Measurements from ENCODE around the gene VAX1.

The VAX1 gene

DNA sequence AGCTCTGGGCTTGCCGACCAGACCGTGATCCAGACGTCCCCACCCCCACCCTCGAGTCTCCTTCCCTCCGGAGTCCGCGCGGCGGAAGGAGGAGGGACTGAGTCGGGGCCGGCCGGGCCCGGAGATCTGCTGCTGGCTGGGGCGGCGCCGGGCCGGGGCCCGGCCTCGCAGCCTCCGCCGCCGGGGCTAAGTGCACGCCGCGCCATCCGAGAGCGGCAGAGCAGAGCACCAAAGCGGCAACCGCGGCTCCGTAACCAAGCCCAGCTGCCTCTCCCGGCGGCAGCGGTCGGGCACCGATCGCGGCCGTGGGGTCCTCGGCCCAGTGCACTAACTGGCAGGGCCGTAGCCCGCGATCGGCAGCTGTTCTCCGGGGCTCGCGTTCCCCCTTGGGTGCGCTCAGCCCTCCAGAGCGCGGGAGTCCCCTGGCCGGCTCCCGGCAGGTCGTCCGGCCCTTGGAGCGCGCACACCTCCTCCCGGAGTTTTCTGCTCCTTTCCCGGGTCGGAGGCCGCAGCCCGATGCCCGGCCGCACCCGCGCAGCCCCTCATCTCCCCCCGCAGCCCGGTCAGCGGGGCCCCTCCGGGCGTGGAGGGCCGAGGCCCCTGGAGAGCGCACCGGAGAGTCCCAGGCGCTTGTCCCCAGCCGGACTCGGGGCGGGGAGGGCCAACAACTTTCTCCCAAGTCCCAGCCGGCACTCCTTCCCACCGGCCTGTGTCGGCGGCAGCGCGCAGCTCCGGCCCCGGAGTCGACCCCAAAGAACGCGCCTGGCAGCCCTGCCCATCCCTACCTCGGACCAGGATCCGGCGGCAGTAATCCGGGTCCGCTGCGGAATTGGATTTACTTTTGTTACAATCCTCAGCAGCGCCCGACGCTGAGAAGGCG, 799 bp downstream of the VAX1 start (continued):
- TF ChIP-seq ZNF701 (tag by site-specific recombination; IDR thresholded peaks at IDR 0.05), result 0 out of 2 replicates have a peak, but pooled peaks have one; percentile 64
- no peak for TF ChIP-seq ZBTB21 (tag by site-specific recombination; IDR thresholded peaks at IDR 0.05)
- no peak for TF ChIP-seq ZNF311 (tag by site-specific recombination; IDR thresholded peaks at IDR 0.05; ENCODE audit: borderline replicate concordance)
- peak; percentile 62; the same call in 1 of the 2 replicates for TF ChIP-seq ZNF501 (tag by site-specific recombination; IDR thresholded peaks at IDR 0.05)
- peak; percentile 49 for TF ChIP-seq ZNF600 (tag by site-specific recombination; IDR thresholded peaks at IDR 0.05)
- TF ChIP-seq ZNF433 (tag by site-specific recombination; IDR thresholded peaks at IDR 0.05; ENCODE audit: low read depth), result no peak
- TF ChIP-seq ZIC2 (tag by site-specific recombination; IDR thresholded peaks at IDR 0.05), result peak; percentile 64
- TF ChIP-seq, protein P1, sequence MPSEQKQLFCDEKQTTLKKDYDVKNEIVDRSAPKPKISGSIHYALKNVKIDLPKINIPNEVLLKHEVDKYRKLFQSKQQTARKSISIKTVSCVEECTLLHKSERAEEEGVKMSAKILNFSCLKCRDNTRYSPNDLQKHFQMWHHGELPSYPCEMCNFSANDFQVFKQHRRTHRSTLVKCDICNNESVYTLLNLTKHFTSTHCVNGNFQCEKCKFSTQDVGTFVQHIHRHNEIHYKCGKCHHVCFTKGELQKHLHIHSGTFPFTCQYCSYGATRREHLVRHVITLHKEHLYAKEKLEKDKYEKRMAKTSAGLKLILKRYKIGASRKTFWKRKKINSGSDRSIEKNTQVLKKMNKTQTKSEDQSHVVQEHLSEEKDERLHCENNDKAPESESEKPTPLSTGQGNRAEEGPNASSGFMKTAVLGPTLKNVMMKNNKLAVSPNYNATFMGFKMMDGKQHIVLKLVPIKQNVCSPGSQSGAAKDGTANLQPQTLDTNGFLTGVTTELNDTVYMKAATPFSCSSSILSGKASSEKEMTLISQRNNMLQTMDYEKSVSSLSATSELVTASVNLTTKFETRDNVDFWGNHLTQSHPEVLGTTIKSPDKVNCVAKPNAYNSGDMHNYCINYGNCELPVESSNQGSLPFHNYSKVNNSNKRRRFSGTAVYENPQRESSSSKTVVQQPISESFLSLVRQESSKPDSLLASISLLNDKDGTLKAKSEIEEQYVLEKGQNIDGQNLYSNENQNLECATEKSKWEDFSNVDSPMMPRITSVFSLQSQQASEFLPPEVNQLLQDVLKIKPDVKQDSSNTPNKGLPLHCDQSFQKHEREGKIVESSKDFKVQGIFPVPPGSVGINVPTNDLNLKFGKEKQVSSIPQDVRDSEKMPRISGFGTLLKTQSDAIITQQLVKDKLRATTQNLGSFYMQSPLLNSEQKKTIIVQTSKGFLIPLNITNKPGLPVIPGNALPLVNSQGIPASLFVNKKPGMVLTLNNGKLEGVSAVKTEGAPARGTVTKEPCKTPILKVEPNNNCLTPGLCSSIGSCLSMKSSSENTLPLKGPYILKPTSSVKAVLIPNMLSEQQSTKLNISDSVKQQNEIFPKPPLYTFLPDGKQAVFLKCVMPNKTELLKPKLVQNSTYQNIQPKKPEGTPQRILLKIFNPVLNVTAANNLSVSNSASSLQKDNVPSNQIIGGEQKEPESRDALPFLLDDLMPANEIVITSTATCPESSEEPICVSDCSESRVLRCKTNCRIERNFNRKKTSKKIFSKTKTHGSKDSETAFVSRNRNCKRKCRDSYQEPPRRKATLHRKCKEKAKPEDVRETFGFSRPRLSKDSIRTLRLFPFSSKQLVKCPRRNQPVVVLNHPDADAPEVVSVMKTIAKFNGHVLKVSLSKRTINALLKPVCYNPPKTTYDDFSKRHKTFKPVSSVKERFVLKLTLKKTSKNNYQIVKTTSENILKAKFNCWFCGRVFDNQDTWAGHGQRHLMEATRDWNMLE (tag by site-specific recombination; conservative IDR thresholded peaks at IDR 0.05; ENCODE audit: low read depth), result no peak
- no peak for TF ChIP-seq FEZF1 (tag by site-specific recombination; IDR thresholded peaks at IDR 0.05)
- TF ChIP-seq ZBTB1 (tag by site-specific recombination; IDR thresholded peaks at IDR 0.05), result no peak
- TF ChIP-seq, protein P2, sequence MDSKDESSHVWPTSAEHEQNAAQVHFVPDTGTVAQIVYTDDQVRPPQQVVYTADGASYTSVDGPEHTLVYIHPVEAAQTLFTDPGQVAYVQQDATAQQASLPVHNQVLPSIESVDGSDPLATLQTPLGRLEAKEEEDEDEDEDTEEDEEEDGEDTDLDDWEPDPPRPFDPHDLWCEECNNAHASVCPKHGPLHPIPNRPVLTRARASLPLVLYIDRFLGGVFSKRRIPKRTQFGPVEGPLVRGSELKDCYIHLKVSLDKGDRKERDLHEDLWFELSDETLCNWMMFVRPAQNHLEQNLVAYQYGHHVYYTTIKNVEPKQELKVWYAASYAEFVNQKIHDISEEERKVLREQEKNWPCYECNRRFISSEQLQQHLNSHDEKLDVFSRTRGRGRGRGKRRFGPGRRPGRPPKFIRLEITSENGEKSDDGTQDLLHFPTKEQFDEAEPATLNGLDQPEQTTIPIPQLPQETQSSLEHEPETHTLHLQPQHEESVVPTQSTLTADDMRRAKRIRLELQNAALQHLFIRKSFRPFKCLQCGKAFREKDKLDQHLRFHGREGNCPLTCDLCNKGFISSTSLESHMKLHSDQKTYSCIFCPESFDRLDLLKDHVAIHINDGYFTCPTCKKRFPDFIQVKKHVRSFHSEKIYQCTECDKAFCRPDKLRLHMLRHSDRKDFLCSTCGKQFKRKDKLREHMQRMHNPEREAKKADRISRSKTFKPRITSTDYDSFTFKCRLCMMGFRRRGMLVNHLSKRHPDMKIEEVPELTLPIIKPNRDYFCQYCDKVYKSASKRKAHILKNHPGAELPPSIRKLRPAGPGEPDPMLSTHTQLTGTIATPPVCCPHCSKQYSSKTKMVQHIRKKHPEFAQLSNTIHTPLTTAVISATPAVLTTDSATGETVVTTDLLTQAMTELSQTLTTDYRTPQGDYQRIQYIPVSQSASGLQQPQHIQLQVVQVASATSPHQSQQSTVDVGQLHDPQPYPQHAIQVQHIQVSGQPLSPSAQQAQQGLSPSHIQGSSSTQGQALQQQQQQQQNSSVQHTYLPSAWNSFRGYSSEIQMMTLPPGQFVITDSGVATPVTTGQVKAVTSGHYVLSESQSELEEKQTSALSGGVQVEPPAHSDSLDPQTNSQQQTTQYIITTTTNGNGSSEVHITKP (tag by site-specific recombination; IDR thresholded peaks at IDR 0.05), result peak; percentile 31; the same call in 1 of the 2 replicates
- TF ChIP-seq TRIM28 (IDR thresholded peaks at IDR 0.05; ENCODE audit: borderline replicate concordance, low read length), result no peak
- TF ChIP-seq ZFP37 (tag by site-specific recombination; IDR thresholded peaks at IDR 0.05), result peak; percentile 79; the same call in 1 of the 2 replicates
- TF ChIP-seq ZNF341 (tag by site-specific recombination; IDR thresholded peaks at IDR 0.05; ENCODE audit: low read depth), result peak; percentile 96
- TF ChIP-seq ZEB2 (tag by site-specific recombination; IDR thresholded peaks at IDR 0.05), result peak; percentile 24; the same call in 1 of the 2 replicates
- TF ChIP-seq ZXDB (tag by site-specific recombination; IDR thresholded peaks at IDR 0.05), result peak; percentile 58; the same call in 1 of the 2 replicates
- TF ChIP-seq, protein P3, sequence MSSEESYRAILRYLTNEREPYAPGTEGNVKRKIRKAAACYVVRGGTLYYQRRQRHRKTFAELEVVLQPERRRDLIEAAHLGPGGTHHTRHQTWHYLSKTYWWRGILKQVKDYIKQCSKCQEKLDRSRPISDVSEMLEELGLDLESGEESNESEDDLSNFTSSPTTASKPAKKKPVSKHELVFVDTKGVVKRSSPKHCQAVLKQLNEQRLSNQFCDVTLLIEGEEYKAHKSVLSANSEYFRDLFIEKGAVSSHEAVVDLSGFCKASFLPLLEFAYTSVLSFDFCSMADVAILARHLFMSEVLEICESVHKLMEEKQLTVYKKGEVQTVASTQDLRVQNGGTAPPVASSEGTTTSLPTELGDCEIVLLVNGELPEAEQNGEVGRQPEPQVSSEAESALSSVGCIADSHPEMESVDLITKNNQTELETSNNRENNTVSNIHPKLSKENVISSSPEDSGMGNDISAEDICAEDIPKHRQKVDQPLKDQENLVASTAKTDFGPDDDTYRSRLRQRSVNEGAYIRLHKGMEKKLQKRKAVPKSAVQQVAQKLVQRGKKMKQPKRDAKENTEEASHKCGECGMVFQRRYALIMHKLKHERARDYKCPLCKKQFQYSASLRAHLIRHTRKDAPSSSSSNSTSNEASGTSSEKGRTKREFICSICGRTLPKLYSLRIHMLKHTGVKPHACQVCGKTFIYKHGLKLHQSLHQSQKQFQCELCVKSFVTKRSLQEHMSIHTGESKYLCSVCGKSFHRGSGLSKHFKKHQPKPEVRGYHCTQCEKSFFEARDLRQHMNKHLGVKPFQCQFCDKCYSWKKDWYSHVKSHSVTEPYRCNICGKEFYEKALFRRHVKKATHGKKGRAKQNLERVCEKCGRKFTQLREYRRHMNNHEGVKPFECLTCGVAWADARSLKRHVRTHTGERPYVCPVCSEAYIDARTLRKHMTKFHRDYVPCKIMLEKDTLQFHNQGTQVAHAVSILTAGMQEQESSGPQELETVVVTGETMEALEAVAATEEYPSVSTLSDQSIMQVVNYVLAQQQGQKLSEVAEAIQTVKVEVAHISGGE (tag by site-specific recombination; conservative IDR thresholded peaks at IDR 0.05; ENCODE audit: low read depth), result peak; percentile 51; the same call in 1 of the 2 replicates
- TF ChIP-seq GLIS2 (tag by site-specific recombination; IDR thresholded peaks at IDR 0.05), result peak; percentile 81
- TF ChIP-seq ZNF114 (tag by site-specific recombination; IDR thresholded peaks at IDR 0.05), result no peak
- 0 out of 2 replicates have a peak, but pooled peaks have one; percentile 26 for TF ChIP-seq ZNF184 (tag by site-specific recombination; IDR thresholded peaks at IDR 0.05)
- TF ChIP-seq ZNF777 (tag by site-specific recombination; IDR thresholded peaks at IDR 0.05; ENCODE audit: borderline replicate concordance), result peak; percentile 73; the same call in 1 of the 2 replicates
- TF ChIP-seq KLF10 (tag by site-specific recombination; IDR thresholded peaks at IDR 0.05), result no peak
- TF ChIP-seq YY2 (tag by site-specific recombination; IDR thresholded peaks at IDR 0.05), result no peak
- peak; percentile 10; the same call in 1 of the 2 replicates for TF ChIP-seq ZNF596 (tag by site-specific recombination; IDR thresholded peaks at IDR 0.05)
- TF ChIP-seq, protein P4, sequence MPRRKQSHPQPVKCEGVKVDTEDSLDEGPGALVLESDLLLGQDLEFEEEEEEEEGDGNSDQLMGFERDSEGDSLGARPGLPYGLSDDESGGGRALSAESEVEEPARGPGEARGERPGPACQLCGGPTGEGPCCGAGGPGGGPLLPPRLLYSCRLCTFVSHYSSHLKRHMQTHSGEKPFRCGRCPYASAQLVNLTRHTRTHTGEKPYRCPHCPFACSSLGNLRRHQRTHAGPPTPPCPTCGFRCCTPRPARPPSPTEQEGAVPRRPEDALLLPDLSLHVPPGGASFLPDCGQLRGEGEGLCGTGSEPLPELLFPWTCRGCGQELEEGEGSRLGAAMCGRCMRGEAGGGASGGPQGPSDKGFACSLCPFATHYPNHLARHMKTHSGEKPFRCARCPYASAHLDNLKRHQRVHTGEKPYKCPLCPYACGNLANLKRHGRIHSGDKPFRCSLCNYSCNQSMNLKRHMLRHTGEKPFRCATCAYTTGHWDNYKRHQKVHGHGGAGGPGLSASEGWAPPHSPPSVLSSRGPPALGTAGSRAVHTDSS (tag by site-specific recombination; IDR thresholded peaks at IDR 0.05), result no peak
- TF ChIP-seq ZNF76 (tag by site-specific recombination; IDR thresholded peaks at IDR 0.05; ENCODE audit: borderline replicate concordance, low read depth), result peak; percentile 75; the same call in 1 of the 2 replicates
